Stimulated activated CD4-positive, alpha-beta T cell treated with anti-CD3 and anti-CD28 coated beads, Interleukin-4, amount 100 ng/mL, for 48 hours (primary cell): ENCODE results near the gene EIPR1.
"Not testable (repeated sequence)": the region's sequence is repeated elsewhere in the genome, so short reads cannot be mapped to it uniquely, and the experiment has no call there.

Experiments used
- DNase-seq, 2 donors: peaks; one replicate each; pipeline ENCODE4 v3.0.0-alpha.2; 2020; ENCODE audit warnings: low read depth in 2 of 2

The EIPR1 gene

DNA sequence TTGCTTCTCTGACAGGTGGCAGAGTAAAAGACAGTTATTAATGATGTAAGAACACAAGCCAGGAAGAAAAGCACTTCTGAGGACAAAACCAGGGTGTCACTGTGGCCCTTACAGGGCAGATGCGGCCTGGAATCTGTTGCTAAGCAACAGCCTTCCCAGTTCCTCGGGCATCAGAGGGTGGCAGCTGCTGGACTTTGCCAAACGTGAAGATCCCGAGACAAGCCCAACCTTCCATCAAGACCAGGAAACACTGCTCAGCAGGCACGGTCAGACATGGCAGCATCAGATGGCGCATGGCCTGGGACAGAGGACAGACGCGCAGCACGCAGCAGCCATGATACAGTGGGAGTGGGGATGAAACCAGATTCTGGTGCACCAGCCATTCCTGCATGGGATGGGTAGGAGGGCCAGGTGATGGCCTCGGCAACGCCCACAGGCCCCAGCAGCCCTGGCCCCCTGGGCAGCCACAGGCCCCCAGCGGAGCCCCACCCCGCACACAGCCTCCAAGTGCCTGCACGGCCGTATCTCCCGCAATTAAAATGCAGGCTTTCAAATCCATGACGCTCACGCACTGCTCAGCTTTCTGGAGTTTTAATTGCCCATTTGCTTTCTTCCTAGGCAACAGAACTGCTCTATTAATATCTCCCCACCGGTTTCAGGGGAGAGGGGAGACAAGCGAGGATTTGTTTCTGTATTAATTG, 89.0 kb downstream of the EIPR1 start:
- DNase-seq = no peak

DNA sequence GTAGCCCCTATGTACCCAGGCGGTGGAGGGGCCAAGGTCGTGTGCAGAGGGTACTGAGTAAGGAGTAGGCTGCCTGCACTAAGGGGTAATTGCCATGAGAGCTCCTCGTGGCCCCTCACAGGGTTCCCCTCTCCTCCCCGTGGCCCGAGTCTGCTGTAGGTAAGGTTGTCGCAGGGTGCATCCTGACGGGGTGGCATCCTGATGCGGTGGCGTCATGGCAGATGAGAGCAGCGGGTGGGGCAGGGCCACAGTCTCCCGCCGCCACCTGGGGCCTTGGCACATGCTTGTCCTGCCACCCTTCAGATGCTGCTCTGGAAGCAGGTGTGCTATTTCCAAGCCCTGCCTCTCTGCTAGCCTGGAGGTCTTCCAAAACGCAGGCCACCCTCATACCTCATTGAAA, 89.7 kb downstream of the EIPR1 start:
- DNase-seq = no peak

DNA sequence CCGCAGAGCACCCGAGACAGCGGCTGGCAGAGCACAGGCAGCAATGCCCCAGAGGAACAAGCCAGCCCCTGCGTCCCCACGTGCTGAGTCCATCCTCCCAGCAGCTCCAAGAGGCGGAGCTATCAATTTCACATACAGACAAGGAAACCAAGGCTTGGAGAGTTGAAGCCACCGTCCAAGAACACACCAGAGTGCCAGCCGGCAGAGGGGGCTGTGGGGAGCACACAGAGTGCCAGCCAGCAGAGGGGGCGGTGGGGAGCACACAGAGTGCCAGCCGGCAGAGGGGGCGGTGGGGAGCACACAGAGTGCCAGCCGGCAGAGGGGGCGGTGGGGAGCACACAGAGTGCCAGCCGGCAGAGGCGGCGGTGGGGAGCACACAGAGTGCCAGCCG, 91.0 kb downstream of the EIPR1 start:
- DNase-seq = not testable (repeated sequence)

DNA sequence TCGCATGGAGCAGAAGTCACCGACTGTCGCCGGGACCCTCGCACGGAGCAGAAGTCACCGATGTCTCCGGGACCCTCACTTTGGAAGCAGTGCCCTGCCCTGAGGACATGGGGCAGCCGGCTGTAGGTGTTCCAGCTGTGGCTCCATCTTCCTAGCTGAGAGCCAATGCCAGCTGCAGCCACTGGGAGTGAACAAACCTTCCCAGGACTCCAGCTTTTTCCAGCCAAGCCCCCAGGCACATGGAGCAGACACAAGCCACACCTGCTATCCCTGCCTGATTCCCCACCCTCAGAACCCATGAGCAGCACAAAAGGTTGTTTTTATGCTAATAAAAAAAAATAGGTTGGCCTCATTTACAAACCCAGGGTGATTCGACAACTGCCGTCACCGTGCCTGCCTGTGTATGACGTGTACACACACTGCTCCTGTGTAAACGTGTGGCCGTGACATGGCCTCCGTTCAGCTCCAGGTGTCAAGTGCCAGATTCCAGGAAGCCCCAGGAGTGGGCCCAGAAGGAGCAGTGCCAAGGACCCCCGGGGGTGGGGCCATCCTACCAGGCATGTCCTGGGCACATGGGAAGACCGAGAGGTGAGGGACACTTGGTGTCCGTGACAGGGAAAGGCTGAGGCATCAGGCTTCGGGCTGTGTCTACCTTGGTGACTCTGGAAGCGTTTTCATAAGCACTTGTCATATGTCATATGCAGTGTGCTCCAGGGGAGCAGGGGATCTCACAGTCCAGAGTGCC, 91.5 kb downstream of the EIPR1 start:
- DNase-seq = no peak

DNA sequence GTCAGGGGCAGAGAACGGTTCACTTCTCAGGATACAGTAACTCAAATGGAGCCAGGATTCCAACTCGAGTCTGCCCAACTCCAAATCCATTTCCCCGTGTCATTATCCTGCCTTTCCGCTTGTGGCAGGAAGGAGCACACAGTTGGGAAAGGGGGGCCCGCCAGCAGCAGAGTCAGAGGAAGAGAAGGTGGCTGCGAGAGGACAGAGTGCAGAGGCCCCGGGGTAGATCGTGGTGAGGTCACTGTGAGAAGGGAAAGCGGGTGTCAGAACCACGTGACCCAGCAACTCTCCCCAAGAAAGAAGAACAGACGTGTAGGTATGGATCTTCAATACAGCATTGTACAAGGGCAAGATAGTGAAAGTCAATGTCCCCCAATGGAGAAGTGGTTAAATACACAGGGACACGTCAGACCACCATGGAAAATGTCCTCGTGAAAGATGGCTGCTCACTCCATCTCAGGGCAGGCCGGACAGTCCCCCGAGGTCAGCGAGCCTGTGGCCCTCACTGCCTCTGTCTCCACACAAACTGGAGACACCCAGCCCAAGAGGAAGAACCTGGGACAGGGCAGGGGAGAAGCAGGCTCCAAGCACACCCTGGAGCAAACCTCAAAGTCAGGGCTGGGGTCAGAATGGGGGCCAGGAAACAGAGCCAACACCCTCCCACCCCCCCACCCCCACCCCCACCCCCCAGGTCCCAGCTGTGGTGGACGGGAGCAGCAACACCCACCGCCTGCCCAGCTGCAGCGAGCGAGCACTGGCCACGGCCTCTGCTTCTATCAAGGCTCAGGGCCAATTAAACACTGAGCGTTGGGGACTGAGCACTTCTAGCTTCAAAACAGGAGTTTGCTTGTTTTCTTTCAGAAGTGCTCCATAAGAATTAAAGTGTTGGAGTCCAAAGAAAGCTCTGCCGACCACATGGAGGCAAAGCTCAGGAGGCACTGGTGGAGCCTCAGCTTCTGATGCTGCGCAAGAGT, 92.7 kb downstream of the EIPR1 start:
- no peak for DNase-seq

DNA sequence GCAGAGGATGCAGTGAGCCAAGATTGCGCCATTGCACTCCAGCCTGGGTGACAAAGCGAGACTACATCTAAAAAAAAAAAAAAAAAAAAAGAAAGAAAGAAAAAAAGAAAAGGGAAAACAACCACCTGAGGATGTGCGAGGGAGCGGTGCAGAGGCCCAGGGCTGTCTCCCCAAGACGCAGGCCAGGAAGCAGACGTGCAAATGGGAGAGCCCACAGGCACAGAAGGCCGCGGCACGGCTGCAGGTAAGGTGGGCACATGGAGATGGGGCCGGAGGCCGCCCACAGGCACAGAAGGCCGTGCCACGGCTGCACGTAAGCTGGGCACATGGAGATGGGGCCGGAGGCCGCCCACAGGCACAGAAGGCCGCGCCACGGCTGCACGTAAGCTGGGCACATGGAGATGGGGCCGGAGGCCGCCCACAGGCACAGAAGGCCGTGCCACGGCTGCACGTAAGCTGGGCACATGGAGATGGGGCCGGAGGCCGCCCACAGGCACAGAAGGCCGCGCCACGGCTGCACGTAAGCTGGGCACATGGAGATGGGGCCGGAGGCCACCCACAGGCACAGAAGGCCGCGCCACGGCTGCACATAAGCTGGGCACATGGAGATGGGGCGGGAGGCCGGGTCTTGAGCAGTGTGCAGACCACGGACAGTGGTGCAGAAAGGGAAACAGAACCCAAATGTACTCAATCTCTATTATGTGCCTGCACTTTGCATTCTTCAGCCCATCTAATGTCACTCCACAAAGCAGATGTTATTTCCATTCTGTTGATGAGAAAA, 93.6 kb downstream of the EIPR1 start:
- DNase-seq = not testable (repeated sequence)

DNA sequence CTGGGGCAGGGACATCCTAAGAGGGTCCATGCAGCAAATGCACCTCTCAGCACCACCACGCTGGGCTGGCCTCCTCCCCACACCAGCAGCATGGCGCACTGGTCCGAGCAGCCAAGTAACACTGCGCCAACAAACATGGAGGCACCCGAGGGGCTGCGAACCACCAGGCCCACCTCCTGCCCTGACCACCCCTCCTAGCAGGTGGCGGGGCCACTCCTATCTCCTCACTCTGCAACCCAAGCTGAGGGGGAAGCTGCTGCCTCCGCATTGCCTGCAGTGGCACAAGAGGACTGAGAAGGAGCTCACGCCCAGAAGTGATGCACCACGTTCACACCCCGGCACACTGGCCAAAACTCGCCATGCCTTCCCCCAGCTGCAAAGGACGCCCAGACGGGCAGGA, 94.4 kb downstream of the EIPR1 start:
- DNase-seq = no peak

DNA sequence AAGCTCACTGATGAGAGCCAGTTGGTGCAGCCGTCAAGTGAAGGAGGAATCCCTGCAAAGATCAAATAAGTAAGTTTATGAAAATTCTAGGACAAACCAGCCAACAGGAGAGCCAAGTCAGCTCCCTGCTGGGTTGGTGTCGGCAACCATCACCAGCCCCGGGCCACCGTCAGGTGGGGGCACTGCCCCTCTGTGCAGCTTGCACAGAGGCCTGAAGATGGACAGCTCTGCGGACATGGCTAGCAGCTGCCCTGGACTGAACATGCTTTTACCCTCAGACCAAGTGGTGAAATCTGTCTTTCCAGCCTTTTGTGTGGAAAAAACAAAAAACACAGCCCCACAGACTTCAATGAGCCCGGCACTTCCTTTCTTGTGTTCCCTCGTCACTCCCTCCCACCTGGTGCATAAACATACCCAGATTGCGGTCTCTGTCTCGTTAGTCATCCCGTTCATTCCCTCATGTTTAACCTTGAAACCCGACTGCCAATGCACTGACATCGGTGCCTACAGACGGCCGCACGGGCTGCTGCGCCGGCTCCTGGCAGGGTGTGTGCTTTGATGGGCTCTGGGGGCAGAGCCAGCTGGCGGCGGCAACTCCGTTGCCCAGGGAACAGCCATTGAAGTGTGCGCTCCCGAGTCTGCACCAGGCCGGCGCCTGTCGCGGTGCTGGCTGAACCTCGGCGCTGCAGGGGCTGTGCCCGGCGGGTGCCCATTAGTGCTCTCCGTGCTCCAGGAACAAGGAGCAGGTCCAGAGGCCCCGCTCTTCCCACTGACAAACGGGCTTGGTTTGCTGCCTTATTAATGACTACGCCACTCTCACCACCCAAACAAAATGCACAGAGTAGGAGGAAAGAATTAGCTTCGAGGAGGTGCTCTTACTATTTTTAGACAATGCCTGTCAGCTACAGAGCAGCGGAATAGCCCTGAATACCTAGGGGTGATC, 95.3 kb downstream of the EIPR1 start:
- no peak for DNase-seq

DNA sequence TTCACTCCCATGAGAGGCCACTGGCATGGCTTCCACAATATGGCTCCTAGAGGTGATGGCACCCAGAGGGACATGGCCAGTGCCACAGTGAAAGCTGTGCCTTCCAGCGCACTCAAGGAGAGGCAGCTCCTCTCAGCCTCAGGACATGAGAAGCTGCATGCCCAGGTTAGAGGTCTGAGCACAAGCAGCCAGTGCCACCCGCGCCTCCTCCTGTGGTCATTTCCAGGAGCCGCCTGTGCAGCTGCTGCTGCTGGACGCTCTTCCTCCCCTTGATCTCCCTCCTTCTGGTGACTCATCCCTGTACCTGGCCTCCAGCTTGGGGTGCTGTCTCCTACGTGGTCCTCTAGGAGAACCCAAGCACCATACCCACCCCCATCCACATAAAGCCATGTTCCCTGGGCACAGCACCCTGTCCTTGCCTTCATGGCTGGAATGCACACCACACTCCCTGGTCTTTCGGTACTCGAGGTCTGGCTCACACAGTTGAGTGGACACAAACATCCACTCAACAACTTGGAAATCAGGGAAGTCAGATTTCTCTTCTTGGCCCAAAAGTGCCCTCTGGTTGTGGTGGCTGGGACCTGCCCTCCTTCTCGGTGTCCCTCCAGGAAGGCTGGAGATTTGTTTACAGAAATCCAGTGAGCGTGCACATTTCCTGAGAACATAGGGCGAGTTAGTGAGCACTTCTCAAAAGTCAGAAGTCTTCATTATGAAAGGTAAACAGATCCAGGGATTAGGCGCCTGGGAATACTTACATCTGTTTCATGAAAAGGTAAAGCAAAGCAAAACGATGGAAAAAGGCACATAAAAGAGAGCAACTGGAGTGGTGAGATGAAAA, 96.7 kb downstream of the EIPR1 start:
- no peak for DNase-seq

DNA sequence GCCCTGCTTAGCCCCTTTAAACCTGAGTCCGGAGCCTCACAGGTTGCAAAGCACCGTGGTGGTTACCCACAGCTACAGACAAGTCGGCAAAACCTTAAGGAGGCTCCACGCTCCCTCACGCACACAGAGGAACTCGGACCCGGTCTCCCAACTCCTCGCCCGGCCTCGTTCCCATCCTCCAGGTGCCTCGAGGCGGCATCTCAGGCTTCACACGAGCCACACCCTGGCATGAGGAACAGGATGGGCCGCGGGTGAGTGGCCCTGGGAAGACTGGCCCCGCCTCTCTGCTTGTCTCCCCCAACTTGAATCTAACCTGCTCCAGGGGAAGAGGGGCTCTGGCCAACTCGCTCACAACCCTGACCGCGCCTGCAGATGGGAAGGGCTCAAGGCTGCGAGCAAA, 97.4 kb downstream of the EIPR1 start:
- no peak for DNase-seq

DNA sequence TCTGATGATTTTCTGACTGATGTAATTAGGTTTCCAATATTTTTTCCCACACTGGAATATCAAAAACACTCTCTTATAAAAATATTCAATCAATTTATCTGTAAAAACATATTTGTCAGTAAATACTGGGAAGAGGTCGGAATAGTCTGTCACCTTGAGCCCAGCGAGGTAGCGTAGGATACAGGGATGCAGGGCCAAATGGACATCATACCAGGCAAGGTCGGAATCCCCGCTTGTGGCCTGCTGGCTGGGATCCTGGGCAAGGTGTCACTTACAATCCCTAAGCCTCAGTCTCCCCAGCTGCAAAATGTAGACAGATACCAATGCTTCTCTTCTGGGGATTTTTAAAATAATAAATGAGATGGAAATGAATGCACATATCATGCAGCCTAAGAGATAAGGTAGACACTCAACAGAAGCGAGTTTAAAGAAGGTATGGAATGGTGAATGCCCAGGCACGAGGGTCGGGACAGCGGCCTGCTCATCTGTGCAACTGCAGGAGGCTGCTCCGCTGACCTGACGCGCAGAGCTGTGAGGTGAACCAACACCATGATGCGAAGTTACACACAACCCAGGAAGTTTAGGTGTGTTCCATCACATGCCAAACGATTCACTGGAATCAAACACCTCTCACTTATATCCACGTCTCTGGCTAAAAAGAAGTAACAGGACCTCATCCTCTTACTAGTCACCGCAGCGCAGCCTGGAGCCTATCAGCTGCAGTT, 98.2 kb downstream of the EIPR1 start:
- no peak for DNase-seq

DNA sequence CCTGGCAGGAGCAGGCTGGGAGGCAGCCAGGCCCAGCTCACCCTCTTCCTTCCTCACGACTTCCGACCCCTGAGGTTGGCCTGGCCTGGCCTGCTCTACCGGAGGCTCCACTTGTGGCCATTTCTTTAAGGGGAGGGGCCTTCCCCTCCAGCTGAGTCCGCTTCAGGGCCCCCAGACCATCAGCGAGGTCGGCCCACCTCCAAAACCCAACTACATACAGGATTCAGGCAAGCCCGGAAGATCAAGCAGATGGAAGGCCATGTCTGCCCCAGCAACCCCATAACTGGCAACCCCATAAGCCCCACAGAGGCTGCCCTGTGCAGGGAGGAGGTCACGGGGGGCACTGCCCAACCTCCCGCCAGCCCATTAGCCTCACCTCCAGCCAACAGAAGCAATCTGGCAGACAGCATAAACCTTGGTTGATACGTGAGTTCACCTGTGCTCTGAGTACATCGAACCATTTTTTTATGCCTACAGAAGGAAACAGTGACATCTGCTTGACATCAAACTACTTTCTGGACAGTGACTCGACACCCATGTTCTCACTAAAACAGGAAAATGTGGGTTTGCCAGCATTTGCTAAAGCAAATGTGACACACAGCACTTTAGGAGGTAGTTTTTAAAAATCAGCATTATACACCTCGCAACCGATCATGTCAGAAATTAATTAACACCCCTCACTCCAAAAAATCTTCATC, 98.9 kb downstream of the EIPR1 start:
- DNase-seq = no peak

DNA sequence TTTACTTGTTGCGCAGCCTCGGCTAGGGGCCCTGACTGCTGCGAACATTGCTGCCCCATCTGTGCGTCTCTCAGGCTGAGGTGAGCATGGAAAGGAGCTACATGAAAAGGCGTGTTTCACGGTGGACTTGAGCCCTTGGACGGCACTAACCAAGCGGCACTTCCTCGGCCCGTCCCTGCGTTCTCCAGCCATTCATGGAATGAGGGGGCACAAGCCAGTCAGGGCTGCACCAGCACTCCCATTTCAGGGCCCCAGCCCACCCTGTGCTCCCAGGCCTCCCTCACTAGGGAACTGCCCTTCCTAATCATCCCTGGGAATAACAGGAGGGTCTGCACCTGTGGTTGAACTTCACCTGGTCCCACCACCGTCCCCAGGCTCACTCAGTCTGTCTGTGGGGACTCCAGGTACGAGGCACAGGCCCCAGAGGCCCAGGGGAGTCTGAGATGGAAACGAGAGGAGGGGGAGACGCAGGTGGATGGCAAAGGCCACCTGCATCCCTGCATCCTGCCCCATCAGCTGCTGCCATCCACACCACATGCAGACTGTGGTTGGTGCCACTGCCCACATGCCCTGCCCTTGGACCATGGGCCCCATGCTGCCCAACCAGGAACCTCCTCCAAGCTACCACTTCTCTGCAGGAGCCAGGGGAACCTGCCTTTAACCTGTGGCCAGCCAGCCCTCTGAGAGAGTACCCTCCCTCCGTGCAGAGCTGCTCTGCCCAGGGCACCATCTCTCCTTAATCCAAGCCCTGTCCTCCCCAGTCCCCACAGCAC, 99.7 kb downstream of the EIPR1 start:
- DNase-seq = no peak

DNA sequence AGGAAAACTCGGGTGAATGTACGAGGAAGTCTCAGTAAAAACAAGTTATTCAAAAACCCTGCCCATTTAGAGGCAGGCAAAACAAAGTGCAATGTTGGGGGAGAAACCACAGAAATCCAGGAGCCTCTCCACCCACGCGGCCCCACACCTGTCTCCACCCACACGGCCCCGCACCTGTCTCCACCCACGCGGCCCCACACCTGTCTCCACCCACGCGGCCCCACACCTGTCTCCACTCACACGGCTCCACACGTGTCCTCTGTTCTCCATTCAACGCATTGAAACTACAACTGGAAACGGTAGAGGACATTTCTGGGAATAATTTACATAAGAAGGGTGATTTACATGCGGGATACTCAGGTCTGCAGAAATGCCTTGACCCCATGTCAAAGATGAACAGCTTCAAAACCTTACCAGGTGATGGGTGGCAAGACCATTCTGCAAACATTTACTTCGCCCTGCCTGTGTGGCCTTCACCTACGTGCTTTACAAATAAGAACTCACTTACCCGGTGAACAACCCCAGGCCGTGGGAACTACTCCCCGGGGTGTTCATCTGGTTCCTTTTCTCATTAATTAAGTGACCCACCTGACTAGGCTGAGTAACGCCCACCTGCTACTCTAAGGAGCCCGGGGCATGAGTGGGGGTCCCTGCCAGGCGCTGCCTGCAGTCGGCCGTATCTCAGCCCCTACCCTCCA, 100.4 kb downstream of the EIPR1 start:
- no peak for DNase-seq

DNA sequence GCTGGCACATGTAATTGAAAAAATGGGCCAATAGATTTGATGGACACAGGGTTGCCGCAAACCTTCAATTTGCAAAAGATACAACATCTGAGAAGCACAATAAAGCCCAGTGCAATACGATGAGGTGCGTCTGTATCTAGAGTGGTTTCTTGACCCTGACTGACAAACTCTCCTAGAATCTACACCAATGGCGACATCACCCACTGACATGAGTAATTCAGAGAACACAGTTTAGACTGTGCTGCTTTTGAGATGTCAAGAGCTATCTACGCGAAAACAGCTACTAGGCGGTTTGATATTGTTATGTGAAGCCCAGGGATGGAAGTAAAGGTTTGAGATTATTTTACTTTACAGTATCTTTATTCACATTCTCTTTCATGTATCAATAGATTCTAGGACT, 104.9 kb downstream of the EIPR1 start:
- DNase-seq = no peak

DNA sequence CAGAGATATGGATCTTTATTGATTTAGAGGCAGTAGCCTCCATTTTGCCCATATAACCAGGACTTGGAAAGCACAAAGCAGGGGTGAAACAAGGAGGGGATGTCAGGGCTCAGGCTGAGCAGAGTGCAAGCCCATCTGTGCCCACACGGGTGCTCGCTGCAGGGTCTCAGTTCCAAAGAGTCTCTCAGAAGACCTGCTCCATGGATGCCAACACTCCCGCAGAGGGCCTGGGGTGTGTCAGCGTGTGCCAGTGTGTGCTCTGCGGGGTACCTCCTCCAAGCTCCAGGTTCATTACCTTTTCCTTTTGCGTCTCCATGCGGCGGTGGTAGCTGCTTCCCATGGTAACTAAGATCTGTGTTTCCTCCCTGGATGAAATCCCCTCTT, 107.5 kb downstream of the EIPR1 start:
- DNase-seq = no peak
